Coronary artery (tissue), 2 donors: ENCODE data around the gene GPRC5C.

Source experiments
- DNase-seq: peaks from one replicate; pipeline ENCODE4 v3.0.0-alpha.2; 2017; ENCODE audit warnings: low spot score
- H3K27ac ChIP-seq, 2 donors: fragments of 200-600 bp; sonication (generic); one replicate each; pipeline ENCODE4 v1.5.1; 2016 to 2019
- H3K4me3 ChIP-seq: fragments of 200-600 bp; sonication (generic); 2 replicates; pipeline ENCODE4 v1.5.1; 2016; ENCODE audit warnings: mild to moderate bottlenecking, moderate library complexity
- CTCF ChIP-seq: fragments of 200-600 bp; sonication (generic); IDR thresholded peaks from one replicate; pipeline ENCODE4 v1.5.1; 2019; ENCODE audit warnings: antibody characterized with exemption

Gene GPRC5C

DNA sequence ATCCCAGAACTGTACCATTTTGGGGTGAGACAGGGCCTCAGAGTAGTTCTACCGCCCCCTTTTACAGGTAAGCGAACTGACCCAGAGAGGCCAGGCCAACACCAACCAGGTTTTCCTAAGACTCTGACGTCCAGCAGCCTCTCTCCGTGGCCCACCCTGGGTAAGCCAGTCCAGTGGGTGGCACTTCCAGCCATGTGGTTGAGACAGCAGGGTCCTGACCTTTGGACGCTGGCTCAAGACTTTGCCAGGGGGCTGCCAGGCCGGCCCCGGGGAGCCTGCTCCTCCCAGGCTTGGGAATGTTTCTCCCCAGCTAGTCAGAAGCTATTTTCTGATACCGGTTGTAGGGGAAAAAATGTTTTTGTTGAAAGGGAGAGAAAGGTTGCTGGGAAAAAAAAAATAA, 16.9 kb downstream of the GPRC5C start:
- no peak for DNase-seq
- peak overlapping the region; percentile 81 to 93 for H3K27ac ChIP-seq
- H3K4me3 ChIP-seq, result no peak overlapping the region
- no peak for TF ChIP-seq CTCF

DNA sequence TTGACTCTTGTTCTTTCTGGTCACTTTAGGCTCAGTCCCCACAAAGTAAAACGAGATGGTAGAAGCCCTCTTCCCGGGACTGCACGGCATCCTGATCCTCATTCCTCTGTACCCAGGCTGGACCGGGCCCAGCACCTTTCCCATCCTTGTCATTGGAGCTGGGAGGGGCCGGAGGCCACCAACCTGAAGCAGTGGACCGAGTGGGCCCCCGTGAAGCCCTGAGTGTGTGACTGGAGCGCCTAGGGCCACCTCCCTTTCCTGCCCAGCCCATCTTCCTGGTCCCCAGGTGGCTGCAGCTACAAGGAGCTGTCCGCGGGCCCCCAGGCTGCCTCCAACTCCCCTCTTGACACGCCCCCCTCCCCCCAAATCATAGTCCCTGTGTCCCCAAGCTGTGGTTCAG, 17.4 kb downstream of the GPRC5C start:
- H3K27ac ChIP-seq, result peak overlapping the region; percentile 81 to 93
- TF ChIP-seq CTCF, result no peak

DNA sequence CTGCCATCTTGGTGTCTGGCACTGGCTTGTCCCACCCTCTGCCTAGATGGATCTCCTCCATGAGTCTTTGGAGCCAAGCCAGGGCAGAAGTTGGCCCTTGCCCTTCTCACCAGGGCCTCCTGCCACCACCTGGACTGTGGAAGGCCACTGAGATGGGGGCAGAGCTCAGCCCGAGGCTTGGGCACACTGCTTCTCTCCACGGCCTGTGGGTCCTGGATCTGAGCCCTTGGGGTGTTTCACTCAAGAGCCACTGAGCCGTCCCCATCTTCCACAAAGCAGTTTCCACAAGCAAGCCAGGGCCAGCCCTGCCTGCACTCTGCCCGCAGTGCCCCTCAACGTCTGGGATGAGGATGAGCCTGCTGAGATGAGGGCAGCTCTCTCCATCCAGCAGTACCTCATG, 17.9 kb downstream of the GPRC5C start:
- no peak for TF ChIP-seq CTCF
- Histone ChIP-seq H3K4me3 (no peak overlapping the region), H3K27ac (peak overlapping the region; percentile 81 to 93)
- no peak for DNase-seq

More for the DNA sequence above, 17.4 kb downstream of the GPRC5C start:
- no peak overlapping the region for H3K4me3 ChIP-seq
- no peak for DNase-seq

DNA sequence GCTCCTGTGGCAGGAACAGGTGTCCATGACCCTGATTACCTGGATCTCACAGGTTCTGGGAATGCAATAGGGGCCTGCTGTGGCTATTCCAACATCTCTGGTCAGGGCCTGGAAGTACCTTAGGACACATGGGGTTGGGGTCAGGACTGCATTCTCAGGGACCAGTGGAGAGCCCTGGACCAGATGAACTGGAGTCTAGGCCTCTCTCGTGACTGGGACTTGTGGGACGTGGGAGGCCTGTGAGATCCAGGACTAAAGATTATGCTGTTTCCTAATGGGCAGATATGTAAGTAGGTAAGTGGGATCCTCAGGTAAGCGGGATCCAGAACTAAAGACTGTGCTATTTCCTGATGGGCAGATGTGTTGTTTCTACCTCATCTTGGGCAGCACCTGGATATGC, 18.3 kb downstream of the GPRC5C start:
- H3K4me3 ChIP-seq, result no peak overlapping the region
- no peak for DNase-seq
- TF ChIP-seq CTCF, result no peak
- H3K27ac ChIP-seq, result peak overlapping the region; percentile 81 to 93

- Histone ChIP-seq H3K27ac (peak overlapping the region; percentile 81 to 93), H3K4me3 (no peak overlapping the region)
- no peak for TF ChIP-seq CTCF
- no peak for DNase-seq
Observed at GRCh38 chr17:74450925-74451403, 19.1 kb downstream of the GPRC5C start.

DNA sequence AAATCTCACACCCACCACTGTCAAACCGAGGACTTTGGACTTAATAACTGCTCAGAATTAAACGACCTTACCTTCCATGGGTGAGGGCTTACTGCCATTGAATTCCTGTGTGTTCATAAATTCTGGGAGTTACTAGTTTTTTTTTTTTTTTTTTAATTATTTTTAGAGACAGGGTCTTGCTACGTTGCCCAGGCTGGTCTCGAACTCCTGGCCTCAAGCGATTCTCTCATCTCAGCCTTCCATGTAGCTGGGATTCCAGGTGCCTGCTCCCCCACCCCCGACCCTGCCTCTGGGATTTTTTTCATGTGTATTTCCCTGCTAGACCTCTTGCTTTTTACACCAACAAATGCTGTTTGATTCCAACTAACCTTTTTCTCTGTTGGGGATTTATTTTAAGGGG, 19.7 kb downstream of the GPRC5C start:
- Histone ChIP-seq H3K27ac (peak overlapping the region; percentile 81 to 93), H3K4me3 (no peak overlapping the region)
- no peak for TF ChIP-seq CTCF
- no peak for DNase-seq

DNA sequence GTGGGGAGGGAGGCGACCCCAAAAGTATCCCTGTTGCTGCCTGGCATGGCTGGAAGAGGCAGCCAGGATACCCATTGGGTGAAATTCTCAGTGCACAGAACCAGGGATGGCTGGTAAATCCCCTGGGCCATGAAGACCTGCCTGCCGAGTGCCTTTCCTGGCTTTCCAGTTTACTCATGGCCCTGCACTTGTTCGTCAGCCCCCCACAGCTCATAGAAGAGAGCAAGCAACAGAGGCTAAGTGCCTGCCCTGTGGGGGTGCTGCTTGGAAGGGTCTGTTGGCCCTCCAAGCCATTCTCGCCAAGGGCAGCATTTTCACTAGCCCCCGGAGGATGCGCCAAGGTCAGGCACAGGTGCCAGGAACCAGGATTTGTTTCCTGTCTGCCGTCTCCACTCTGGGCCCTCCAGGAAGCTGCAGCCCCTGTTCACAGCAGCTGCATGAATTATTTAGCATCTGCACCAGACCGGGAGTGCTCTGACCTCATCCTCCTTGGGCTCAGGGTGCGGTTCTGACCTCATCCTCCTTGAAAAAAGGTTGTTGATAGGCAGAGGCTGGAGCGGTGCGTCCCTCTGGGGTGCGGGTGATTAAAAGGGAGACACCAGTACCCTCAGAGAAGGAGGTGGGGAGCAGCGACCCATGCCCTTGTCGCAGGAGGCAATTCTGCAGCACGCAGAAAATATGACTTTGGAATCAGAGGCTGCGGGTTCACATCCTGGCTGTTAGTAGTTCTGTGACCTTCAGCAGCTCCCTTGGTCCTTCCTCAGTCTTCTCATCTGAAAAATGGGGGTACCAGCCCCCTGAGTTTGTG, 20.3 kb downstream of the GPRC5C start:
- Histone ChIP-seq H3K27ac (peak overlapping the region; percentile 75 to 93), H3K4me3 (no peak overlapping the region)
- no peak for TF ChIP-seq CTCF
- no peak for DNase-seq
